K562 (cell line): Measurements from ENCODE around the gene RBM28. TPM values are rescaled to one million over a fixed set of nuclear protein-coding genes. Genes with fewer than 3 reads are reported as not detected.

ENCODE experiments used
- ADNP ChIP-seq: fragments of 200-800 bp; sonication (Bioruptor generic); IDR thresholded peaks from 2 replicates; pipeline ENCODE4 v1.6.1; 2016; ENCODE audit warnings: missing genetic modification characterization, missing compliant biosample characterization
- CBFB ChIP-seq: sonication (generic); formaldehyde crosslinking; IDR thresholded peaks from 2 replicates; pipeline ENCODE4 v1.4.0; 2020; ENCODE audit warnings: mild to moderate bottlenecking, missing genetic modification reagents
- GATAD2B ChIP-seq: fragments of 450-650 bp; IDR thresholded peaks from 2 replicates; pipeline ENCODE4 v1.6.1; 2017; ENCODE audit warnings: mild to moderate bottlenecking, borderline replicate concordance
- HMGXB4 ChIP-seq: sonication (generic); formaldehyde crosslinking; IDR thresholded peaks from 2 replicates; pipeline ENCODE4 v1.8.1; 2023; ENCODE audit warnings: mild to moderate bottlenecking, missing genetic modification reagents
- PML ChIP-seq: IDR thresholded peaks from 2 replicates; pipeline ENCODE4 v1.6.1; 2012; ENCODE audit warnings: low read length, inconsistent platforms
- TAF1 ChIP-seq: IDR thresholded peaks from 2 replicates; pipeline ENCODE4 v1.6.1; 2011; ENCODE audit warnings: mild to moderate bottlenecking, low read length, moderate library complexity; ENCODE audit not compliant: insufficient read depth, control insufficient read depth, severe bottlenecking; ENCODE audit errors: extremely low read depth
- TFAM ChIP-seq: fragments of 250-450 bp; sonication (Bioruptor Pico); conservative IDR thresholded peaks from 2 replicates; pipeline ENCODE4 v1.5.0; 2021; ENCODE audit warnings: mild to moderate bottlenecking, moderate library complexity
- TFE3 ChIP-seq: fragments of 450-650 bp; formaldehyde crosslinking; IDR thresholded peaks from 2 replicates; pipeline ENCODE4 v1.4.0; 2020; ENCODE audit warnings: mild to moderate bottlenecking, mixed read lengths
- ZFP36 ChIP-seq: fragments of 150-350 bp; IDR thresholded peaks from 2 replicates; pipeline ENCODE4 v1.6.1; 2018; ENCODE audit warnings: low read length, low read depth; ENCODE audit not compliant: partially characterized antibody
- ZNF444 ChIP-seq: fragments of 250-450 bp; sonication (Bioruptor Pico); IDR thresholded peaks from 2 replicates; pipeline ENCODE4 v1.4.0; 2020; ENCODE audit warnings: mild to moderate bottlenecking, moderate library complexity
- ZNF785 ChIP-seq: fragments of 250-450 bp; sonication (Bioruptor Pico); IDR thresholded peaks from 2 replicates; pipeline ENCODE4 v1.4.0; 2020; ENCODE audit warnings: mild to moderate bottlenecking
- polyA plus RNA-seq, 8 experiments: library from polyadenylated mRNA; depleted of rRNA in 4 of 8; stranded (reverse) in 5 of 8; unstranded in 3 of 8; fragments of >200 nt; fragmentation: Nextera tagmentation in 2 of 8; fragmentation: Illumina TruSeq in 1 of 8; extraction: Ambion mirVana in 2 of 8; extraction: Trizol in 1 of 8; gene quantifications; 2 replicates each; pipeline versions ENCODE4 v1.2.1 to v1.2.3, GENCODE V29; 2011 to 2014; ENCODE audit warnings: inconsistent platforms in 1 of 8, missing spikeins in 1 of 8
- total RNA-seq, 7 experiments: library from RNA; depleted of rRNA in 6 of 7; stranded (reverse); fragments of >200 nt in 6 of 7; fragmentation: Illumina TruSeq in 2 of 7; extraction: Trizol in 2 of 7; gene quantifications; 2 replicates each; pipeline versions ENCODE4 v1.2.1 to v1.2.3, GENCODE V29; 2011 to 2021; ENCODE audit warnings: low replicate concordance in 1 of 7
- TF ChIP-seq, protein P1 (sequence below): sonication (generic); formaldehyde crosslinking; IDR thresholded peaks from 2 replicates; pipeline ENCODE4 v1.8.0; 2022; ENCODE audit warnings: mild to moderate bottlenecking, missing genetic modification reagents
- TF ChIP-seq, protein P2 (sequence below): IDR thresholded peaks from 2 replicates; pipeline ENCODE4 v1.6.1; 2011; ENCODE audit not compliant: insufficient read length; ENCODE audit errors: extremely low read depth

RBM28 gene
- total and polyA plus RNA-seq, 9 of the 15 experiments (the other 6 are each of a cell fraction or from before 2014, with no cell fraction given), result 65.8 to 213 (median 138) TPM

DNA sequence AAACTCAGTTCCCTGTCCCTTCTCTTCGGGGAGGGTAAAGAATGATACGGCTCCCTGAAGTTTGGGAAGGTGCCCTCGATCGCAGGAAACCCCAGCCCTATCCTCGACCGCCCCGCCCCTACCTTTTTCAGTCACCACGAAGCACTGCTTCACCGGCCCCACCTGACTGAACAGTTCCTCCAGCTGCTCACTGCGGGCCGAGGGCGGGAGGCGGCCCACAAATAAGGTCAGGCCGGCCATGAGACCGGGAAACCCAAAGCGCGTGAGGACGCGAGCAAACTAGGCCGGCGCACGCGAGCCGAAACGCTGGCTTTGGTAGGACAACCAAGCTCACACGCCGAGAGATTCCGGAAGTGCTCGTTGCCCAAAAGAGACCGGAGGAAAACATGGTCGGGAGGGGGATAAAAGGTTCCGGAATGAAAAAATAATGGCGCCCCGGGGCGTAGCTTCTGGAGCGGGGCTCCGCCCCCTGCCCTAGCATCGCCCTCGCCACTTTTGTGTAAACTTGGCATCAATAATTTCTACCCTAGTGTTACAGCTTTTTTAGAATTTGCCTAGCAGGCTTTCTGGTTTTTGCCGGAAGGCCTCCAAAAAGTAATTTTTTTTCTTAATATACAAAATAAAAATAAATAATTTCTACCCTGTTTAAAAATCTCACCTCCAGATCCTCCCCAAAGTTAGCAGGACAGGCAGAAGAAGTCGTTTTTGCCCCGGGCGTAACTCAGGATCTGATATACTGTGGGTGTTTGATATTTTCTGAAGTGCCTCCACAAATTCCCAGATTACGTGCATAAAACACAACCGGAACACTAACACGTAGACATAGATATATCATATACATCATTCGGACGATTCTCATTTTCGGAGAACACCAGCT, at the start of gene RBM28 (continued):
- TF ChIP-seq, protein P1, sequence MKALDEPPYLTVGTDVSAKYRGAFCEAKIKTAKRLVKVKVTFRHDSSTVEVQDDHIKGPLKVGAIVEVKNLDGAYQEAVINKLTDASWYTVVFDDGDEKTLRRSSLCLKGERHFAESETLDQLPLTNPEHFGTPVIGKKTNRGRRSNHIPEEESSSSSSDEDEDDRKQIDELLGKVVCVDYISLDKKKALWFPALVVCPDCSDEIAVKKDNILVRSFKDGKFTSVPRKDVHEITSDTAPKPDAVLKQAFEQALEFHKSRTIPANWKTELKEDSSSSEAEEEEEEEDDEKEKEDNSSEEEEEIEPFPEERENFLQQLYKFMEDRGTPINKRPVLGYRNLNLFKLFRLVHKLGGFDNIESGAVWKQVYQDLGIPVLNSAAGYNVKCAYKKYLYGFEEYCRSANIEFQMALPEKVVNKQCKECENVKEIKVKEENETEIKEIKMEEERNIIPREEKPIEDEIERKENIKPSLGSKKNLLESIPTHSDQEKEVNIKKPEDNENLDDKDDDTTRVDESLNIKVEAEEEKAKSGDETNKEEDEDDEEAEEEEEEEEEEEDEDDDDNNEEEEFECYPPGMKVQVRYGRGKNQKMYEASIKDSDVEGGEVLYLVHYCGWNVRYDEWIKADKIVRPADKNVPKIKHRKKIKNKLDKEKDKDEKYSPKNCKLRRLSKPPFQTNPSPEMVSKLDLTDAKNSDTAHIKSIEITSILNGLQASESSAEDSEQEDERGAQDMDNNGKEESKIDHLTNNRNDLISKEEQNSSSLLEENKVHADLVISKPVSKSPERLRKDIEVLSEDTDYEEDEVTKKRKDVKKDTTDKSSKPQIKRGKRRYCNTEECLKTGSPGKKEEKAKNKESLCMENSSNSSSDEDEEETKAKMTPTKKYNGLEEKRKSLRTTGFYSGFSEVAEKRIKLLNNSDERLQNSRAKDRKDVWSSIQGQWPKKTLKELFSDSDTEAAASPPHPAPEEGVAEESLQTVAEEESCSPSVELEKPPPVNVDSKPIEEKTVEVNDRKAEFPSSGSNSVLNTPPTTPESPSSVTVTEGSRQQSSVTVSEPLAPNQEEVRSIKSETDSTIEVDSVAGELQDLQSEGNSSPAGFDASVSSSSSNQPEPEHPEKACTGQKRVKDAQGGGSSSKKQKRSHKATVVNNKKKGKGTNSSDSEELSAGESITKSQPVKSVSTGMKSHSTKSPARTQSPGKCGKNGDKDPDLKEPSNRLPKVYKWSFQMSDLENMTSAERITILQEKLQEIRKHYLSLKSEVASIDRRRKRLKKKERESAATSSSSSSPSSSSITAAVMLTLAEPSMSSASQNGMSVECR (CRISPR knock-in tag), result peak; percentile 99
- TF ChIP-seq ADNP (no peak), HMGXB4 (CRISPR knock-in tag) (peak; percentile 98), TAF1 (peak; percentile 98), CBFB (CRISPR knock-in tag) (no peak), TFAM (no peak), ZFP36 (peak; percentile 51), ZNF785 (CRISPR knock-in tag) (no peak), TFE3 (CRISPR knock-in tag) (no peak), PML (peak; percentile 95), GATAD2B (no peak), ZNF444 (CRISPR knock-in tag) (no peak)
- TF ChIP-seq, protein P2, sequence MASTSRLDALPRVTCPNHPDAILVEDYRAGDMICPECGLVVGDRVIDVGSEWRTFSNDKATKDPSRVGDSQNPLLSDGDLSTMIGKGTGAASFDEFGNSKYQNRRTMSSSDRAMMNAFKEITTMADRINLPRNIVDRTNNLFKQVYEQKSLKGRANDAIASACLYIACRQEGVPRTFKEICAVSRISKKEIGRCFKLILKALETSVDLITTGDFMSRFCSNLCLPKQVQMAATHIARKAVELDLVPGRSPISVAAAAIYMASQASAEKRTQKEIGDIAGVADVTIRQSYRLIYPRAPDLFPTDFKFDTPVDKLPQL, result peak; percentile 39
